CD4-positive, alpha-beta T cell (primary cell): ENCODE data around the gene CRYL1. TPM values are rescaled to one million over a fixed set of nuclear protein-coding genes. Genes with fewer than 3 reads are reported as not detected.

Experiments used
- ATAC-seq: fragments of 200-7000 bp; cut with Tn5 transposase; one replicate; pipeline ENCODE4 v1.10.0; 2022; ENCODE audit warnings: mild to moderate bottlenecking; ENCODE audit not compliant: poor library complexity
- CTCF ChIA-PET: fragments of 350-600 bp; sonication (Branson Sonifier 250); formaldehyde crosslinking; loops from one replicate; lab custom pipeline; 2021; ENCODE audit warnings: antibody characterized with exemption, inconsistent platforms; lab: Charles Lee
- POLR2A ChIA-PET: fragments of 350-600 bp; sonication (Branson Sonifier 250); formaldehyde crosslinking; loops from one replicate; lab custom pipeline; 2021; ENCODE audit warnings: antibody characterized with exemption, inconsistent platforms; lab: Charles Lee
- DNase-seq, 14 experiments: peaks; one replicate each; pipeline ENCODE4 v3.0.0-alpha.2; 2013 to 2020; ENCODE audit warnings: mixed read lengths in 2 of 14
- H3K27ac ChIP-seq, 2 donors: one replicate each; pipeline versions ENCODE4 v1.5.1 to v1.7.0; 2013; ENCODE audit warnings: low read length in 2 of 2, low read depth in 1 of 2, mild to moderate bottlenecking in 1 of 2
- H3K27me3 ChIP-seq, 2 experiments: 1 replicate in 1 of 2; 2 replicates in 1 of 2; pipeline versions ENCODE4 v1.6.1 to v1.7.0; 2013; ENCODE audit warnings: low read length in 2 of 2, control low read depth in 1 of 2, mild to moderate bottlenecking in 1 of 2, moderate library complexity in 1 of 2; ENCODE audit not compliant: insufficient read depth in 2 of 2, control insufficient read depth in 1 of 2
- H3K36me3 ChIP-seq: one replicate; pipeline ENCODE4 v1.6.1; 2013; ENCODE audit warnings: low read length, control low read depth; ENCODE audit not compliant: insufficient read depth
- H3K4me1 ChIP-seq: one replicate; pipeline ENCODE4 v1.6.1; 2013; ENCODE audit warnings: low read length, control low read depth; ENCODE audit not compliant: insufficient read depth
- H3K4me3 ChIP-seq: one replicate; pipeline ENCODE4 v1.5.1; 2013; ENCODE audit warnings: mild to moderate bottlenecking, low read length, moderate library complexity
- H3K9me3 ChIP-seq, 2 experiments: 1 replicate in 1 of 2; 2 replicates in 1 of 2; pipeline versions ENCODE4 v1.6.1 to v1.7.0; 2013; ENCODE audit warnings: low read length in 2 of 2, mild to moderate bottlenecking in 2 of 2, control low read depth in 1 of 2, moderate library complexity in 1 of 2; ENCODE audit not compliant: control insufficient read depth in 1 of 2, insufficient read depth in 1 of 2
- H3K27ac Mint-ChIP-seq: one replicate; pipeline ENCODE4 v1.8.0; 2020; ENCODE audit warnings: mixed read lengths
- H3K27me3 Mint-ChIP-seq: one replicate; pipeline ENCODE4 v1.8.0; 2021; ENCODE audit warnings: mixed read lengths
- H3K36me3 Mint-ChIP-seq: one replicate; pipeline ENCODE4 v1.8.0; 2021; ENCODE audit warnings: low read depth, mixed read lengths
- H3K4me1 Mint-ChIP-seq: one replicate; pipeline ENCODE4 v1.8.0; 2021; ENCODE audit warnings: low read depth, mixed read lengths
- H3K4me3 Mint-ChIP-seq: one replicate; pipeline ENCODE4 v1.8.0; 2020; ENCODE audit warnings: mild to moderate bottlenecking, mixed read lengths
- H3K9me3 Mint-ChIP-seq: one replicate; pipeline ENCODE4 v1.8.0; 2020; ENCODE audit warnings: mixed read lengths
- intact Hi-C, 2 experiments: fragments of 100-400 bp; cut with DNase I in 1 of 2; cut with micrococcal nuclease in 1 of 2; formaldehyde crosslinking; loops; one replicate each; pipeline versions ENCODE4 v1.15.1 to v1.9.0; 2023 to 2025; cut with DNase I, micrococcal nuclease
- total RNA-seq, 174 experiments: library from RNA in 2 of 174; stranded (reverse) in 2 of 174; gene quantifications; one replicate each; pipeline ENCODE4 v1.2.3 and lab custom pipeline; 2021 to 2026
- TF ChIP-seq, protein P1 (sequence below): fragments of 200-600 bp; IDR thresholded peaks from one replicate; pipeline ENCODE4 v1.8.0; 2022; ENCODE audit warnings: antibody characterized with exemption, mild to moderate bottlenecking

Gene CRYL1
- total RNA-seq, 2 experiments from 2014 or later: 7.9 to 8.0 TPM

GRCh38 chr13:20503088-20504083, 22.3 kb downstream of the CRYL1 start:
- no peaks in the 10 kb centered on the region for H3K9me3 Mint-ChIP-seq
- TF ChIP-seq, protein P1, sequence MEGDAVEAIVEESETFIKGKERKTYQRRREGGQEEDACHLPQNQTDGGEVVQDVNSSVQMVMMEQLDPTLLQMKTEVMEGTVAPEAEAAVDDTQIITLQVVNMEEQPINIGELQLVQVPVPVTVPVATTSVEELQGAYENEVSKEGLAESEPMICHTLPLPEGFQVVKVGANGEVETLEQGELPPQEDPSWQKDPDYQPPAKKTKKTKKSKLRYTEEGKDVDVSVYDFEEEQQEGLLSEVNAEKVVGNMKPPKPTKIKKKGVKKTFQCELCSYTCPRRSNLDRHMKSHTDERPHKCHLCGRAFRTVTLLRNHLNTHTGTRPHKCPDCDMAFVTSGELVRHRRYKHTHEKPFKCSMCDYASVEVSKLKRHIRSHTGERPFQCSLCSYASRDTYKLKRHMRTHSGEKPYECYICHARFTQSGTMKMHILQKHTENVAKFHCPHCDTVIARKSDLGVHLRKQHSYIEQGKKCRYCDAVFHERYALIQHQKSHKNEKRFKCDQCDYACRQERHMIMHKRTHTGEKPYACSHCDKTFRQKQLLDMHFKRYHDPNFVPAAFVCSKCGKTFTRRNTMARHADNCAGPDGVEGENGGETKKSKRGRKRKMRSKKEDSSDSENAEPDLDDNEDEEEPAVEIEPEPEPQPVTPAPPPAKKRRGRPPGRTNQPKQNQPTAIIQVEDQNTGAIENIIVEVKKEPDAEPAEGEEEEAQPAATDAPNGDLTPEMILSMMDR: no peak
- H3K27me3 Mint-ChIP-seq: no peaks in the 10 kb centered on the region
- no peak overlapping the region for H3K4me3 Mint-ChIP-seq
- DNase-seq: no peak
- H3K36me3 Mint-ChIP-seq: peaks cover 10% of the 10 kb centered on the region
- peaks cover 18% of the 10 kb centered on the region for H3K36me3 ChIP-seq
- ChIA-PET POLR2A (no interaction called here), CTCF (interaction anchor here (0.7 kb wide), 1 partner anchor 330 kb away, joined by 4 read pairs; no protein-coding TSS in a partner anchor)
- intact Hi-C loops: no loop called here
- H3K4me3 ChIP-seq: no peak overlapping the region
- H3K4me1 Mint-ChIP-seq: no peaks in the 10 kb centered on the region
- ATAC-seq: no peak
- no peaks in the 10 kb centered on the region for H3K27me3 ChIP-seq
- H3K9me3 ChIP-seq: peaks cover 0 to 10% of the 10 kb centered on the region in 2 experiments
- H3K4me1 ChIP-seq: no peaks in the 10 kb centered on the region
- H3K27ac Mint-ChIP-seq: no peak overlapping the region
- no peak overlapping the region for H3K27ac ChIP-seq

- Histone ChIP-seq H3K27ac (no peak overlapping the region), H3K27me3 (no peaks in the 10 kb centered on the region), H3K36me3 (peaks cover 18% of the 10 kb centered on the region), H3K4me3 (no peak overlapping the region), H3K4me1 (no peaks in the 10 kb centered on the region), H3K9me3 (peaks cover 0 to 10% of the 10 kb centered on the region in 2 experiments)
- H3K9me3 Mint-ChIP-seq: no peaks in the 10 kb centered on the region
- H3K4me1 Mint-ChIP-seq: no peaks in the 10 kb centered on the region
- ChIA-PET POLR2A (no interaction called here), CTCF (no interaction called here)
- H3K4me3 Mint-ChIP-seq: no peak overlapping the region
- no peak for DNase-seq
- TF ChIP-seq, protein P1: no peak
- no peaks in the 10 kb centered on the region for H3K27me3 Mint-ChIP-seq
- H3K27ac Mint-ChIP-seq: no peak overlapping the region
- ATAC-seq: no peak
- intact Hi-C loops: no loop called here
- peaks cover 10% of the 10 kb centered on the region for H3K36me3 Mint-ChIP-seq
Observed at GRCh38 chr13:20501592-20501991, 24.1 kb downstream of the CRYL1 start.

DNA sequence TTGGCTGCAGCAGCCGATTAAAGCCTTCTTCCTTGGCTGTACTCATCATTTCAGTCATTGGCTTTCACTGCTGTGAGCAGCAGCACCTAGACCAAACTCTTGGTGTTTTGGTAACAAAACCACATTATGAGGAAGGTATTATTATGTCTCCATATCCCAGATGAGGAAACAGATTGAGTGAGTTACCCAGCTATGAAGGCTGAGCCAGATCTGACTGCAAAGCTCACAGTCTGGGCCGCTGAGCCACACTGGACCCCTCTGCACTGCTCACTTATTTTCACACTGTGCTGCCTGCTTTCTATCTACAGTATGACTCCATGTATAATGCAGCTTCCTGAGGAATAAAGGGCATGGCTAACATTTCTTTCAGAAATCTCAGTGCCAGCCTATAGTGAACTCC, 24.5 kb downstream of the CRYL1 start:
- no peak overlapping the region for H3K4me3 Mint-ChIP-seq
- peaks cover 18% of the 10 kb centered on the region for H3K36me3 ChIP-seq
- peaks cover 10% of the 10 kb centered on the region for H3K36me3 Mint-ChIP-seq
- no peaks in the 10 kb centered on the region for H3K4me1 Mint-ChIP-seq
- H3K9me3 Mint-ChIP-seq: no peaks in the 10 kb centered on the region
- H3K4me3 ChIP-seq: no peak overlapping the region
- intact Hi-C loops: no loop called here
- no peaks in the 10 kb centered on the region for H3K27me3 Mint-ChIP-seq
- no peak overlapping the region for H3K27ac Mint-ChIP-seq
- no peaks in the 10 kb centered on the region for H3K4me1 ChIP-seq
- POLR2A ChIA-PET: no interaction called here
- TF ChIP-seq, protein P1: no peak
- H3K27ac ChIP-seq: no peak overlapping the region
- peaks cover 0 to 10% of the 10 kb centered on the region in 2 experiments for H3K9me3 ChIP-seq
- no peaks in the 10 kb centered on the region for H3K27me3 ChIP-seq
- DNase-seq (no peak), ATAC-seq (no peak)
- CTCF ChIA-PET: no interaction called here
